IMR-90 (cell line): Measurements from ENCODE around the gene GRID1. TPM values are rescaled to one million over a fixed set of nuclear protein-coding genes. Genes with fewer than 3 reads are reported as not detected.

Experiments
- ATAC-seq: fragments of 200-7000 bp; cut with Tn5 transposase; 2 replicates; pipeline ENCODE4 v1.9.1; 2020; ENCODE audit warnings: low read depth, mild to moderate bottlenecking, moderate library complexity
- BruUV-seq: library from RNA; stranded (reverse); fragments of 400-500 nt; replicated peaks from 2 replicates; lab custom pipeline; 2021; lab: Mats Ljungman, UMichigan
- CTCF ChIA-PET: fragments of 300-600 bp; formaldehyde crosslinking; extraction: SDS; loops from one replicate; lab custom pipeline; 2021; ENCODE audit warnings: antibody characterized with exemption; lab: Yijun Ruan, JAX
- POLR2A ChIA-PET: fragments of 300-600 bp; sonication (Branson Sonifier 250); formaldehyde crosslinking; loops from one replicate; lab custom pipeline; 2022; ENCODE audit warnings: antibody characterized with exemption; ENCODE audit not compliant: unreplicated experiment; lab: Charles Lee
- DNase-seq: peaks from one replicate; pipeline ENCODE4 v3.0.0; 2013
- H2AFZ ChIP-seq: replicated peaks from 2 replicates; pipeline ENCODE3; 2013; ENCODE audit warnings: low read length, mild to moderate bottlenecking; ENCODE audit not compliant: poor library complexity
- H2AK5ac ChIP-seq: 2 replicates; pipeline ENCODE4 v1.6.1; 2013; ENCODE audit warnings: low read depth, low read length, inconsistent platforms
- H2AK9ac ChIP-seq: replicated peaks from 2 replicates; pipeline ENCODE3; 2013; ENCODE audit warnings: mild to moderate bottlenecking, low read depth, low read length, moderate library complexity; ENCODE audit not compliant: poor library complexity
- H2BK120ac ChIP-seq: 2 replicates; pipeline ENCODE4 v1.6.1; 2013; ENCODE audit warnings: low read depth, low read length, inconsistent platforms
- H2BK15ac ChIP-seq: 3 replicates; pipeline ENCODE4 v1.6.1; 2013; ENCODE audit warnings: low read depth, low read length, inconsistent platforms
- H2BK20ac ChIP-seq: 2 replicates; pipeline ENCODE4 v1.6.1; 2013; ENCODE audit warnings: low read depth, mild to moderate bottlenecking, inconsistent platforms, low read length, moderate library complexity
- H2BK5ac ChIP-seq: 2 replicates; pipeline ENCODE4 v1.6.1; 2013; ENCODE audit warnings: mild to moderate bottlenecking, low read depth, low read length, inconsistent platforms; ENCODE audit not compliant: poor library complexity, severe bottlenecking
- H3K14ac ChIP-seq: replicated peaks from 2 replicates; pipeline ENCODE4 v1.6.1; 2013; ENCODE audit warnings: low read depth, low read length, inconsistent platforms
- H3K18ac ChIP-seq: 2 replicates; pipeline ENCODE4 v1.6.1; 2013; ENCODE audit warnings: low read depth, low read length, control low read depth
- H3K23ac ChIP-seq: 2 replicates; pipeline ENCODE4 v1.6.1; 2013; ENCODE audit warnings: low read depth, low read length, inconsistent platforms
- H3K27ac ChIP-seq: 2 replicates; pipeline ENCODE4 v1.5.1; 2013; ENCODE audit warnings: mild to moderate bottlenecking, control low read depth, low read length; ENCODE audit not compliant: insufficient read depth
- H3K27me3 ChIP-seq: 2 replicates; pipeline ENCODE4 v1.6.1; 2013; ENCODE audit warnings: low read length; ENCODE audit not compliant: control insufficient read depth, insufficient read depth
- H3K36me3 ChIP-seq: 2 replicates; pipeline ENCODE4 v1.6.1; 2013; ENCODE audit warnings: low read length, mixed read lengths; ENCODE audit not compliant: control insufficient read depth, insufficient read depth
- H3K4ac ChIP-seq: 2 replicates; pipeline ENCODE4 v1.6.1; 2013; ENCODE audit warnings: low read depth, low read length, inconsistent platforms
- H3K4me1 ChIP-seq: 2 replicates; pipeline ENCODE4 v1.6.1; 2013; ENCODE audit warnings: low read length, mixed read lengths; ENCODE audit not compliant: control insufficient read depth, insufficient read depth
- H3K4me2 ChIP-seq: 2 replicates; pipeline ENCODE4 v1.6.1; 2013; ENCODE audit warnings: low read depth, mild to moderate bottlenecking, control low read depth, low read length, moderate library complexity
- H3K4me3 ChIP-seq: 2 replicates; pipeline ENCODE4 v1.5.1; 2013; ENCODE audit warnings: low read depth, mild to moderate bottlenecking, control low read depth, low read length, moderate library complexity; ENCODE audit not compliant: insufficient read depth
- H3K56ac ChIP-seq: 2 replicates; pipeline ENCODE4 v1.6.1; 2013; ENCODE audit warnings: low read length, inconsistent platforms; ENCODE audit not compliant: insufficient read depth; ENCODE audit errors: extremely low read depth
- H3K79me1 ChIP-seq, 2 experiments: 2 replicates each; pipeline ENCODE4 v1.6.1; 2013; ENCODE audit warnings: low read length in 2 of 2, inconsistent platforms in 1 of 2, low read depth in 1 of 2
- H3K9ac ChIP-seq: 2 replicates; pipeline ENCODE4 v1.6.1; 2013; ENCODE audit warnings: low read depth, low read length, control low read depth
- H3K9me1 ChIP-seq: 2 replicates; pipeline ENCODE4 v1.6.1; 2013; ENCODE audit warnings: low read length, inconsistent platforms; ENCODE audit not compliant: insufficient read depth
- H3K9me3 ChIP-seq: 2 replicates; pipeline ENCODE4 v1.6.1; 2013; ENCODE audit warnings: low read length; ENCODE audit not compliant: control insufficient read depth, insufficient read depth
- H4K20me1 ChIP-seq: 2 replicates; pipeline ENCODE4 v1.6.1; 2013; ENCODE audit warnings: low read length, inconsistent platforms; ENCODE audit not compliant: insufficient read depth
- H4K5ac ChIP-seq: 2 replicates; pipeline ENCODE4 v1.6.1; 2013; ENCODE audit warnings: mild to moderate bottlenecking, low read depth, low read length, control low read depth
- H4K8ac ChIP-seq, 2 experiments: 2 replicates each; pipeline ENCODE4 v1.6.1; 2013; ENCODE audit warnings: low read depth in 2 of 2, low read length in 2 of 2, control low read depth in 1 of 2, inconsistent platforms in 1 of 2
- H4K91ac ChIP-seq: 2 replicates; pipeline ENCODE4 v1.6.1; 2013; ENCODE audit warnings: low read depth, low read length, inconsistent platforms; ENCODE audit not compliant: insufficient read depth
- BHLHE40 ChIP-seq: fragments of 150-350 bp; IDR thresholded peaks from 2 replicates; pipeline ENCODE4 v1.6.1; 2016; ENCODE audit warnings: mild to moderate bottlenecking, low read depth, low read length
- CEBPB ChIP-seq: IDR thresholded peaks from 2 replicates; pipeline ENCODE4 v1.6.1; 2012; ENCODE audit warnings: low read depth, low read length, improper control_type of control experiment
- CHD1 ChIP-seq: IDR thresholded peaks from 2 replicates; pipeline ENCODE4 v1.6.1; 2012; ENCODE audit warnings: low read depth, low read length, improper control_type of control experiment
- FOS ChIP-seq: fragments of 150-350 bp; IDR thresholded peaks from 2 replicates; pipeline ENCODE4 v1.6.1; 2016; ENCODE audit warnings: low read depth, low read length
- MAFK ChIP-seq: IDR thresholded peaks from 2 replicates; pipeline ENCODE4 v1.6.1; 2012; ENCODE audit warnings: low read depth, low read length, improper control_type of control experiment
- MAZ ChIP-seq: IDR thresholded peaks from 2 replicates; pipeline ENCODE4 v1.6.1; 2012; ENCODE audit warnings: low read depth, mild to moderate bottlenecking, low read length, improper control_type of control experiment, moderate library complexity, borderline replicate concordance
- MXI1 ChIP-seq: IDR thresholded peaks from 2 replicates; pipeline ENCODE4 v1.6.1; 2012; ENCODE audit warnings: low read depth, mild to moderate bottlenecking, low read length, moderate library complexity, borderline replicate concordance
- NFE2L2 ChIP-seq: fragments of 150-350 bp; IDR thresholded peaks from 2 replicates; pipeline ENCODE4 v1.6.1; 2016; ENCODE audit warnings: low read depth, mild to moderate bottlenecking, low read length
- POLR2A ChIP-seq: IDR thresholded peaks from 2 replicates; pipeline ENCODE4 v1.6.1; 2012; ENCODE audit warnings: mild to moderate bottlenecking, low read depth, low read length
- RAD21 ChIP-seq: IDR thresholded peaks from 2 replicates; pipeline ENCODE4 v1.6.1; 2012; ENCODE audit warnings: low read length, improper control_type of control experiment
- RCOR1 ChIP-seq: IDR thresholded peaks from 2 replicates; pipeline ENCODE4 v1.6.1; 2012; ENCODE audit warnings: mild to moderate bottlenecking, low read length, improper control_type of control experiment; ENCODE audit not compliant: insufficient replicate concordance
- RFX5 ChIP-seq: IDR thresholded peaks from 2 replicates; pipeline ENCODE4 v1.8.0; 2012; ENCODE audit warnings: low read depth, mild to moderate bottlenecking, low read length, moderate library complexity
- SMC3 ChIP-seq: fragments of 150-350 bp; IDR thresholded peaks from 2 replicates; pipeline ENCODE4 v1.6.1; 2016; ENCODE audit warnings: low read depth, mild to moderate bottlenecking, antibody characterized with exemption, low read length, moderate library complexity
- WGBS, 2 experiments: methylation state at CpG; one replicate each; pipeline versions ENCODE4 v1.1.5 to v1.1.7; 2013; ENCODE audit warnings: missing lambda C conversion rate in 2 of 2; ENCODE audit not compliant: insufficient read length in 1 of 2; ENCODE audit errors: extremely low coverage in 2 of 2; 5-methylcytosine and 5-hydroxymethylcytosine counted together
- dilution Hi-C: fragments of 300-500 bp; cut with HindIII; formaldehyde crosslinking; loops from one replicate; pipeline ENCODE4 v1.14.3; 2018; ENCODE audit warnings: low sequenced_read_pairs; ENCODE audit not compliant: unreplicated experiment
- in situ Hi-C: fragments of 300-500 bp; cut with MboI; formaldehyde crosslinking; loops from 3 replicates; pipeline ENCODE4 v1.14.3; 2019; ENCODE audit warnings: low sequenced_read_pairs, inconsistent platforms, mixed read lengths
- intact Hi-C: fragments of 100-400 bp; cut with micrococcal nuclease; formaldehyde crosslinking; loops from 2 replicates; pipeline ENCODE4 v1.10.0; 2022
- polyA plus RNA-seq, 3 experiments: library from polyadenylated mRNA; depleted of rRNA; stranded (reverse); fragments of >200 nt; gene quantifications; 2 replicates each; pipeline ENCODE4 v1.2.3, GENCODE V29; 2012; ENCODE audit warnings: low replicate concordance in 1 of 3
- total RNA-seq: library from RNA; depleted of rRNA; stranded (reverse); fragments of >200 nt; gene quantifications from 2 replicates; pipeline ENCODE4 v1.2.3, GENCODE V29; 2012
- TF ChIP-seq, protein P1 (sequence below): conservative IDR thresholded peaks from 2 replicates; pipeline ENCODE4 v1.5.1; 2012; ENCODE audit warnings: mild to moderate bottlenecking, low read depth, low read length, improper control_type of control experiment
- TF ChIP-seq, protein P2 (sequence below): fragments of 150-350 bp; IDR thresholded peaks from 2 replicates; pipeline ENCODE4 v1.6.1; 2017; ENCODE audit warnings: mild to moderate bottlenecking, antibody characterized with exemption, low read length, low read depth
- TF ChIP-seq, protein P3 (sequence below): fragments of 150-350 bp; IDR thresholded peaks from 2 replicates; pipeline ENCODE4 v1.6.1; 2016; ENCODE audit warnings: low read depth, mild to moderate bottlenecking, low read length, moderate library complexity, borderline replicate concordance

The GRID1 gene
- total and polyA plus RNA-seq, 2 of the 4 experiments (the other 2 are of a cell fraction): not detected

DNA sequence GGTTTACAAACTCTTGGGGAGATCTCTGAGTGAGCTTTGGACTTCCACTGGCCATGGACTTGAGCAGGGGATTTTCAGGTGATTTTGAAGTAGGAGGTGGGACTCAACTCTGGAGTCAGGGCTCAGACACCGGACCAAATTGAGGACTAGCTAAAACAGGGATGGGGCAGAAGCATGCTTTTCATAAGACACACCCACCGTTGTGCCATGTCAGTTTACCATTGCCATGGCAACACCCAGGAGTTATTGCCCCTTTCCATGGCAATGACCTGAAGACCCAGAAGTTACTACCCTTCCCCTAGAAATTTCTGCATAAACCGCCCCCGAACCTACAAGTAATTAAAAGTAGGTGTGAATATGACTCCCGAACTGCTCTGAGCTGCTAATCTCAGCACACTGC lies 320.7 kb downstream of the GRID1 start:
- dilution Hi-C loops: no loop called here
- H3K9me1 ChIP-seq: no peaks in the 10 kb centered on the region
- H3K23ac ChIP-seq: no peak overlapping the region
- H3K4me1 ChIP-seq: no peaks in the 10 kb centered on the region
- H3K18ac ChIP-seq: no peak overlapping the region
- H3K79me1 ChIP-seq: no peaks in the 10 kb centered on the region
- ATAC-seq: no peak
- no peak overlapping the region for H2BK15ac ChIP-seq
- no peak overlapping the region for H3K4ac ChIP-seq
- H3K9me3 ChIP-seq: peaks cover 14% of the 10 kb centered on the region
- H3K9ac ChIP-seq: no peak overlapping the region
- H2BK20ac ChIP-seq: no peak overlapping the region
- no peaks in the 10 kb centered on the region for H3K27me3 ChIP-seq
- TF ChIP-seq RFX5: no peak
- TF ChIP-seq, protein P1, sequence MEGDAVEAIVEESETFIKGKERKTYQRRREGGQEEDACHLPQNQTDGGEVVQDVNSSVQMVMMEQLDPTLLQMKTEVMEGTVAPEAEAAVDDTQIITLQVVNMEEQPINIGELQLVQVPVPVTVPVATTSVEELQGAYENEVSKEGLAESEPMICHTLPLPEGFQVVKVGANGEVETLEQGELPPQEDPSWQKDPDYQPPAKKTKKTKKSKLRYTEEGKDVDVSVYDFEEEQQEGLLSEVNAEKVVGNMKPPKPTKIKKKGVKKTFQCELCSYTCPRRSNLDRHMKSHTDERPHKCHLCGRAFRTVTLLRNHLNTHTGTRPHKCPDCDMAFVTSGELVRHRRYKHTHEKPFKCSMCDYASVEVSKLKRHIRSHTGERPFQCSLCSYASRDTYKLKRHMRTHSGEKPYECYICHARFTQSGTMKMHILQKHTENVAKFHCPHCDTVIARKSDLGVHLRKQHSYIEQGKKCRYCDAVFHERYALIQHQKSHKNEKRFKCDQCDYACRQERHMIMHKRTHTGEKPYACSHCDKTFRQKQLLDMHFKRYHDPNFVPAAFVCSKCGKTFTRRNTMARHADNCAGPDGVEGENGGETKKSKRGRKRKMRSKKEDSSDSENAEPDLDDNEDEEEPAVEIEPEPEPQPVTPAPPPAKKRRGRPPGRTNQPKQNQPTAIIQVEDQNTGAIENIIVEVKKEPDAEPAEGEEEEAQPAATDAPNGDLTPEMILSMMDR: no peak
- no peak for TF ChIP-seq POLR2A
- TF ChIP-seq, protein P2, sequence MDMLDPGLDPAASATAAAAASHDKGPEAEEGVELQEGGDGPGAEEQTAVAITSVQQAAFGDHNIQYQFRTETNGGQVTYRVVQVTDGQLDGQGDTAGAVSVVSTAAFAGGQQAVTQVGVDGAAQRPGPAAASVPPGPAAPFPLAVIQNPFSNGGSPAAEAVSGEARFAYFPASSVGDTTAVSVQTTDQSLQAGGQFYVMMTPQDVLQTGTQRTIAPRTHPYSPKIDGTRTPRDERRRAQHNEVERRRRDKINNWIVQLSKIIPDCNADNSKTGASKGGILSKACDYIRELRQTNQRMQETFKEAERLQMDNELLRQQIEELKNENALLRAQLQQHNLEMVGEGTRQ: no peak
- TF ChIP-seq MAFK: no peak
- TF ChIP-seq RAD21: no peak
- TF ChIP-seq CEBPB: no peak
- no peak for TF ChIP-seq FOS
- no peak for TF ChIP-seq MXI1
- TF ChIP-seq NFE2L2: no peak
- no peak for TF ChIP-seq CHD1
- TF ChIP-seq, protein P3, sequence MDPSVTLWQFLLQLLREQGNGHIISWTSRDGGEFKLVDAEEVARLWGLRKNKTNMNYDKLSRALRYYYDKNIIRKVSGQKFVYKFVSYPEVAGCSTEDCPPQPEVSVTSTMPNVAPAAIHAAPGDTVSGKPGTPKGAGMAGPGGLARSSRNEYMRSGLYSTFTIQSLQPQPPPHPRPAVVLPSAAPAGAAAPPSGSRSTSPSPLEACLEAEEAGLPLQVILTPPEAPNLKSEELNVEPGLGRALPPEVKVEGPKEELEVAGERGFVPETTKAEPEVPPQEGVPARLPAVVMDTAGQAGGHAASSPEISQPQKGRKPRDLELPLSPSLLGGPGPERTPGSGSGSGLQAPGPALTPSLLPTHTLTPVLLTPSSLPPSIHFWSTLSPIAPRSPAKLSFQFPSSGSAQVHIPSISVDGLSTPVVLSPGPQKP: no peak
- no peak for TF ChIP-seq SMC3
- no peak for TF ChIP-seq RCOR1
- TF ChIP-seq MAZ: no peak
- TF ChIP-seq BHLHE40: no peak
- H3K27ac ChIP-seq: no peak overlapping the region
- no peak overlapping the region for H4K8ac ChIP-seq
- no TSS peak for BruUV-seq
- POLR2A ChIA-PET: no interaction called here
- H3K56ac ChIP-seq: no peak overlapping the region
- H4K91ac ChIP-seq: no peak overlapping the region
- no peaks in the 10 kb centered on the region for H3K36me3 ChIP-seq
- H2BK120ac ChIP-seq: no peak overlapping the region
- H3K4me3 ChIP-seq: no peak overlapping the region
- H2BK5ac ChIP-seq: no peak overlapping the region
- intact Hi-C loops: no loop called here
- H4K20me1 ChIP-seq: no peaks in the 10 kb centered on the region
- no CpG with 5 or more reads among the region's 5 CpGs for WGBS, 2 experiments
- no peak overlapping the region for H2AFZ ChIP-seq
- no peak overlapping the region for H4K5ac ChIP-seq
- DNase-seq: no peak
- in situ Hi-C loops: no loop called here
- no peak overlapping the region for H2AK5ac ChIP-seq
- no peak overlapping the region for H3K14ac ChIP-seq
- no peak overlapping the region for H3K4me2 ChIP-seq
- no peak overlapping the region for H2AK9ac ChIP-seq
- CTCF ChIA-PET: no interaction called here
